Peyer's patch (tissue), 4 donors: ENCODE measurements around the gene MSL2. TPM values are rescaled to one million over a fixed set of nuclear protein-coding genes. Genes with fewer than 3 reads are reported as not detected.

ENCODE experiments used
- DNase-seq, 3 donors: peaks; one replicate each; pipeline ENCODE4 v3.0.0-alpha.2; 2017 to 2019
- H3K27ac ChIP-seq, 4 donors: fragments of 200-600 bp; sonication (generic); one replicate each; pipeline ENCODE4 v1.5.1; 2016 to 2019
- H3K27me3 ChIP-seq, 2 donors: fragments of 200-600 bp; sonication (generic); one replicate each; pipeline ENCODE4 v1.5.1; 2019
- H3K36me3 ChIP-seq, 3 donors: fragments of 200-600 bp; sonication (generic); one replicate each; pipeline ENCODE4 v1.5.1; 2016 to 2019
- H3K4me1 ChIP-seq, 4 donors: fragments of 200-600 bp; sonication (generic); one replicate each; pipeline ENCODE4 v1.5.1; 2016 to 2019
- H3K4me3 ChIP-seq, 4 donors: fragments of 200-600 bp; sonication (generic); 1 replicate in 3 of 4; 2 replicates in 1 of 4; pipeline ENCODE4 v1.5.1; 2016 to 2019; ENCODE audit warnings: mild to moderate bottlenecking in 1 of 4
- H3K9me3 ChIP-seq, 4 donors: fragments of 200-600 bp; sonication (generic); one replicate each; pipeline ENCODE4 v1.5.1; 2016 to 2019; ENCODE audit warnings: mild to moderate bottlenecking in 1 of 4
- CTCF ChIP-seq, 6 experiments: fragments of 450-650 bp in 4 of 6; fragments of 200-600 bp in 2 of 6; sonication (generic) in 1 of 6; IDR thresholded peaks; one replicate each; pipeline ENCODE4 v1.5.1; 2017 to 2019; ENCODE audit warnings: antibody characterized with exemption in 6 of 6, mild to moderate bottlenecking in 3 of 6, moderate library complexity in 1 of 6
- POLR2A ChIP-seq, 2 donors: fragments of 450-650 bp; IDR thresholded peaks; one replicate each; pipeline ENCODE4 v1.5.1; 2017; ENCODE audit warnings: antibody characterized with exemption in 2 of 2, mild to moderate bottlenecking in 2 of 2, moderate library complexity in 2 of 2
- total RNA-seq, 4 donors: library from RNA; depleted of rRNA; stranded (reverse); fragments of >200 nt; gene quantifications; one replicate each; pipeline ENCODE4 v1.1.0, GENCODE V29; 2016

The MSL2 gene
- total RNA-seq = 10 to 100 TPM; 23.6 to 42.9 (median 28.3) TPM

- peaks cover 0 to 34% (median 8%) of the 10 kb centered on the region in 4 donors for H3K4me1 ChIP-seq
- no peak for DNase-seq
- TF ChIP-seq CTCF (IDR thresholded peaks at IDR 0.05) (no peak), POLR2A (IDR thresholded peaks at IDR 0.05) (peak; percentile 21 to 62)
- H3K9me3 ChIP-seq = no peaks in the 10 kb centered on the region
- no peaks in the 10 kb centered on the region for H3K27me3 ChIP-seq
- H3K27ac ChIP-seq = peak within 1 kb of the TSS; percentile 98 to 100 (median 100)
- peak within 1 kb of the TSS; percentile 66 to 97 (median 91) for H3K4me3 ChIP-seq
- H3K36me3 ChIP-seq = no peaks in the 10 kb centered on the region
Observed at GRCh38 chr3:136196064-136196400, at the start of gene MSL2. MSL2 (minus strand) TSS chr3:136196335; CDS start chr3:136195113, 1,222 bp downstream.

GRCh38 chr3:136245691-136246090, 49.6 kb upstream of the MSL2 start:
- H3K4me1 ChIP-seq = no peaks in the 10 kb centered on the region
- no peaks in the 10 kb centered on the region for H3K36me3 ChIP-seq
- H3K27me3 ChIP-seq = no peaks in the 10 kb centered on the region
- no peak overlapping the region for H3K27ac ChIP-seq
- no peak overlapping the region for H3K4me3 ChIP-seq
- TF ChIP-seq POLR2A (IDR thresholded peaks at IDR 0.05) (no peak), CTCF (IDR thresholded peaks at IDR 0.05) (no peak)
- DNase-seq = no peak
- no peaks in the 10 kb centered on the region for H3K9me3 ChIP-seq

GRCh38 chr3:136239094-136239493, 43.0 kb upstream of the MSL2 start:
- Histone ChIP-seq H3K36me3 (no peaks in the 10 kb centered on the region), H3K9me3 (no peaks in the 10 kb centered on the region), H3K4me3 (no peak overlapping the region), H3K27ac (no peak overlapping the region), H3K27me3 (no peaks in the 10 kb centered on the region), H3K4me1 (no peaks in the 10 kb centered on the region)
- TF ChIP-seq POLR2A (IDR thresholded peaks at IDR 0.05) (no peak), CTCF (IDR thresholded peaks at IDR 0.05) (no peak)
- no peak for DNase-seq

- no peaks in the 10 kb centered on the region for H3K4me1 ChIP-seq
- no peak overlapping the region for H3K27ac ChIP-seq
- H3K4me3 ChIP-seq = no peak overlapping the region
- no peaks in the 10 kb centered on the region for H3K27me3 ChIP-seq
- no peaks in the 10 kb centered on the region for H3K9me3 ChIP-seq
- H3K36me3 ChIP-seq = no peaks in the 10 kb centered on the region
- TF ChIP-seq CTCF (IDR thresholded peaks at IDR 0.05) (no peak), POLR2A (IDR thresholded peaks at IDR 0.05) (no peak)
- DNase-seq = no peak
Observed at GRCh38 chr3:136237961-136238649, 42.0 kb upstream of the MSL2 start.

- no peaks in the 10 kb centered on the region for H3K27me3 ChIP-seq
- H3K9me3 ChIP-seq = no peaks in the 10 kb centered on the region
- H3K36me3 ChIP-seq = no peaks in the 10 kb centered on the region
- DNase-seq = no peak
- H3K4me3 ChIP-seq = no peak overlapping the region
- H3K27ac ChIP-seq = no peak overlapping the region
- no peak for TF ChIP-seq POLR2A (IDR thresholded peaks at IDR 0.05)
- TF ChIP-seq CTCF (IDR thresholded peaks at IDR 0.05) = no peak
- H3K4me1 ChIP-seq = no peaks in the 10 kb centered on the region
Observed at GRCh38 chr3:136237103-136237502, 41.0 kb upstream of the MSL2 start.
